Raji (cell line): ENCODE data around the gene STARD10.

ENCODE experiments used
- POLR2A ChIP-seq: IDR thresholded peaks from 2 replicates; pipeline ENCODE4 v1.6.1; 2011; ENCODE audit warnings: low read depth, low read length, control low read depth; ENCODE audit not compliant: insufficient read depth

The STARD10 gene

GRCh38 chr11:72793076-72793424 is 797 bp downstream of the STARD10 start:
- TF ChIP-seq POLR2A: no peak

GRCh38 chr11:72792437-72793021 is 1.3 kb downstream of the STARD10 start:
- TF ChIP-seq POLR2A: no peak

GRCh38 chr11:72789493-72790131 is 4.2 kb downstream of the STARD10 start:
- no peak for TF ChIP-seq POLR2A

- TF ChIP-seq POLR2A: no peak
Observed at GRCh38 chr11:72788241-72788640, 5.6 kb downstream of the STARD10 start.

- no peak for TF ChIP-seq POLR2A
Observed at GRCh38 chr11:72787216-72788104, 6.4 kb downstream of the STARD10 start.

- TF ChIP-seq POLR2A: no peak
Observed at GRCh38 chr11:72786305-72787215, 7.3 kb downstream of the STARD10 start.

GRCh38 chr11:72784662-72785061 is 9.2 kb downstream of the STARD10 start:
- TF ChIP-seq POLR2A: no peak

- TF ChIP-seq POLR2A: no peak
Observed at GRCh38 chr11:72783144-72783905, 10.5 kb downstream of the STARD10 start.

GRCh38 chr11:72782081-72782920 is 11.5 kb downstream of the STARD10 start:
- no peak for TF ChIP-seq POLR2A

- TF ChIP-seq POLR2A: no peak
Observed at GRCh38 chr11:72781313-72782080, 12.3 kb downstream of the STARD10 start.

- no peak for TF ChIP-seq POLR2A
Observed at GRCh38 chr11:72781063-72781312, 12.9 kb downstream of the STARD10 start.

GRCh38 chr11:72780296-72781062 is 13.4 kb downstream of the STARD10 start:
- no peak for TF ChIP-seq POLR2A

- no peak for TF ChIP-seq POLR2A
Observed at GRCh38 chr11:72779495-72780128, 14.2 kb downstream of the STARD10 start.
